ENCODE measurements around the gene ADPRS.
A peak's percentile ranks its signal among the peaks of the same experiment; 100 is the strongest.

The ADPRS gene

DNA sequence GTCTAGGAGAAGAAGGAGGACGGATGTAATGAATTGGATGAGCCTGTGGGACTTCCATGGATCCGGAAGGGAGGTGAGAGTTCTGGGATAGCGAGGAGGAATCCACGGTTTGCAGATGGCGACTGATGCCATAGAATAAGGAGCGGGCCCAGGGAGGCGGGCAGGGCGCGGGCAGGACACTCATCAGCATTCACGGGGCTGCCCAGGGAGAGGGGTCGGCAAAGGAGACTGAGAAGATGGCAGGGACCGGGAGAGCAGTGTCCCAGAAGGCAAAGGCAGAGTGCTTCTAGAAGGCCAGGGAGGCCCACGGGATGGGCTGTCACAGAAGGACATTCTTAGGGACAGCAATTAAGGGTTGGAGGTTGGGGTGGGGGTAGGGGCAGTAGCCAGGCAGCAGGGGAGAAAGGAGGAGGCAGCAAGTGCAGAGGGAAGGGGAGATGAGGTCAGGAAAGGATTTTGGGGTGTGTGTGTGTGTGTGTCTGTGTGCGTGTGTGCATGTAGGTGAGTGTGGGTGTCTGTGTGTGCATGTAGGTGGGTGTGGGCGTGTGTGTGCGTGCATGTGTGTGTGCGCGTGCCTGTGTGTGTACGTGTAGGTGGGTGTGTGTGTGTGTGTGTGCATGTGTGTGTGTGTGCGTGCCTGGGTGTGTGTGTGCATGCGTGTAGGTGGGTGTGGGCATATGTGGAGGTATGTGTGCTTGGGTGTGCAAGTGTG is 37.5 kb downstream of the ADPRS start (continued):
- TF ChIP-seq, protein P1, sequence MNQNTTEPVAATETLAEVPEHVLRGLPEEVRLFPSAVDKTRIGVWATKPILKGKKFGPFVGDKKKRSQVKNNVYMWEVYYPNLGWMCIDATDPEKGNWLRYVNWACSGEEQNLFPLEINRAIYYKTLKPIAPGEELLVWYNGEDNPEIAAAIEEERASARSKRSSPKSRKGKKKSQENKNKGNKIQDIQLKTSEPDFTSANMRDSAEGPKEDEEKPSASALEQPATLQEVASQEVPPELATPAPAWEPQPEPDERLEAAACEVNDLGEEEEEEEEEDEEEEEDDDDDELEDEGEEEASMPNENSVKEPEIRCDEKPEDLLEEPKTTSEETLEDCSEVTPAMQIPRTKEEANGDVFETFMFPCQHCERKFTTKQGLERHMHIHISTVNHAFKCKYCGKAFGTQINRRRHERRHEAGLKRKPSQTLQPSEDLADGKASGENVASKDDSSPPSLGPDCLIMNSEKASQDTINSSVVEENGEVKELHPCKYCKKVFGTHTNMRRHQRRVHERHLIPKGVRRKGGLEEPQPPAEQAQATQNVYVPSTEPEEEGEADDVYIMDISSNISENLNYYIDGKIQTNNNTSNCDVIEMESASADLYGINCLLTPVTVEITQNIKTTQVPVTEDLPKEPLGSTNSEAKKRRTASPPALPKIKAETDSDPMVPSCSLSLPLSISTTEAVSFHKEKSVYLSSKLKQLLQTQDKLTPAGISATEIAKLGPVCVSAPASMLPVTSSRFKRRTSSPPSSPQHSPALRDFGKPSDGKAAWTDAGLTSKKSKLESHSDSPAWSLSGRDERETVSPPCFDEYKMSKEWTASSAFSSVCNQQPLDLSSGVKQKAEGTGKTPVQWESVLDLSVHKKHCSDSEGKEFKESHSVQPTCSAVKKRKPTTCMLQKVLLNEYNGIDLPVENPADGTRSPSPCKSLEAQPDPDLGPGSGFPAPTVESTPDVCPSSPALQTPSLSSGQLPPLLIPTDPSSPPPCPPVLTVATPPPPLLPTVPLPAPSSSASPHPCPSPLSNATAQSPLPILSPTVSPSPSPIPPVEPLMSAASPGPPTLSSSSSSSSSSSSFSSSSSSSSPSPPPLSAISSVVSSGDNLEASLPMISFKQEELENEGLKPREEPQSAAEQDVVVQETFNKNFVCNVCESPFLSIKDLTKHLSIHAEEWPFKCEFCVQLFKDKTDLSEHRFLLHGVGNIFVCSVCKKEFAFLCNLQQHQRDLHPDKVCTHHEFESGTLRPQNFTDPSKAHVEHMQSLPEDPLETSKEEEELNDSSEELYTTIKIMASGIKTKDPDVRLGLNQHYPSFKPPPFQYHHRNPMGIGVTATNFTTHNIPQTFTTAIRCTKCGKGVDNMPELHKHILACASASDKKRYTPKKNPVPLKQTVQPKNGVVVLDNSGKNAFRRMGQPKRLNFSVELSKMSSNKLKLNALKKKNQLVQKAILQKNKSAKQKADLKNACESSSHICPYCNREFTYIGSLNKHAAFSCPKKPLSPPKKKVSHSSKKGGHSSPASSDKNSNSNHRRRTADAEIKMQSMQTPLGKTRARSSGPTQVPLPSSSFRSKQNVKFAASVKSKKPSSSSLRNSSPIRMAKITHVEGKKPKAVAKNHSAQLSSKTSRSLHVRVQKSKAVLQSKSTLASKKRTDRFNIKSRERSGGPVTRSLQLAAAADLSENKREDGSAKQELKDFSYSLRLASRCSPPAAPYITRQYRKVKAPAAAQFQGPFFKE (tag by site-specific recombination; IDR thresholded peaks at IDR 0.05; ENCODE audit: borderline replicate concordance), result no peak
- TF ChIP-seq ZNF398 (tag by site-specific recombination; IDR thresholded peaks at IDR 0.05) (peak; percentile 39), ZNF701 (tag by site-specific recombination; IDR thresholded peaks at IDR 0.05) (no peak), ZNF157 (tag by site-specific recombination; IDR thresholded peaks at IDR 0.05) (peak; percentile 26; the same call in 1 of the 2 replicates), ZNF239 (tag by site-specific recombination; IDR thresholded peaks at IDR 0.05) (0 out of 2 replicates have a peak, but pooled peaks have one; percentile 56), ZNF16 (tag by site-specific recombination; IDR thresholded peaks at IDR 0.05; ENCODE audit: low read depth) (no peak), ZFHX2 (tag by site-specific recombination; conservative IDR thresholded peaks at IDR 0.05) (peak; percentile 100), ZBTB10 (tag by site-specific recombination; IDR thresholded peaks at IDR 0.05) (peak; percentile 85), ZNF138 (tag by site-specific recombination; IDR thresholded peaks at IDR 0.05; ENCODE audit: borderline replicate concordance) (no peak), ZNF394 (tag by site-specific recombination; IDR thresholded peaks at IDR 0.05; ENCODE audit: borderline replicate concordance) (no peak), SALL2 (tag by site-specific recombination; IDR thresholded peaks at IDR 0.05; ENCODE audit: borderline replicate concordance) (peak; percentile 79; the same call in 1 of the 2 replicates), KLF7 (tag by site-specific recombination; IDR thresholded peaks at IDR 0.05; ENCODE audit: borderline replicate concordance) (no peak), KLF9 (tag by site-specific recombination; IDR thresholded peaks at IDR 0.05; ENCODE audit: low read depth) (peak; percentile 66; the same call in 1 of the 2 replicates), MEIS1 (CRISPR knock-in tag; IDR thresholded peaks at IDR 0.05; ENCODE audit: borderline replicate concordance) (no peak), ZNF473 (tag by site-specific recombination; IDR thresholded peaks at IDR 0.05) (peak; percentile 68; the same call in 1 of the 2 replicates), ZBTB26 (tag by site-specific recombination; optimal IDR thresholded peaks at IDR 0.05) (peak; percentile 3), ZNF791 (tag by site-specific recombination; IDR thresholded peaks at IDR 0.05) (no peak), ZXDB (tag by site-specific recombination; IDR thresholded peaks at IDR 0.05) (no peak), ZNF266 (tag by site-specific recombination; IDR thresholded peaks at IDR 0.05; ENCODE audit: low read depth) (peak; percentile 33; the same call in 1 of the 2 replicates), YY2 (tag by site-specific recombination; IDR thresholded peaks at IDR 0.05) (peak; percentile 48), ZBTB48 (tag by site-specific recombination; IDR thresholded peaks at IDR 0.05) (peak; percentile 83)
- TF ChIP-seq, protein P2, sequence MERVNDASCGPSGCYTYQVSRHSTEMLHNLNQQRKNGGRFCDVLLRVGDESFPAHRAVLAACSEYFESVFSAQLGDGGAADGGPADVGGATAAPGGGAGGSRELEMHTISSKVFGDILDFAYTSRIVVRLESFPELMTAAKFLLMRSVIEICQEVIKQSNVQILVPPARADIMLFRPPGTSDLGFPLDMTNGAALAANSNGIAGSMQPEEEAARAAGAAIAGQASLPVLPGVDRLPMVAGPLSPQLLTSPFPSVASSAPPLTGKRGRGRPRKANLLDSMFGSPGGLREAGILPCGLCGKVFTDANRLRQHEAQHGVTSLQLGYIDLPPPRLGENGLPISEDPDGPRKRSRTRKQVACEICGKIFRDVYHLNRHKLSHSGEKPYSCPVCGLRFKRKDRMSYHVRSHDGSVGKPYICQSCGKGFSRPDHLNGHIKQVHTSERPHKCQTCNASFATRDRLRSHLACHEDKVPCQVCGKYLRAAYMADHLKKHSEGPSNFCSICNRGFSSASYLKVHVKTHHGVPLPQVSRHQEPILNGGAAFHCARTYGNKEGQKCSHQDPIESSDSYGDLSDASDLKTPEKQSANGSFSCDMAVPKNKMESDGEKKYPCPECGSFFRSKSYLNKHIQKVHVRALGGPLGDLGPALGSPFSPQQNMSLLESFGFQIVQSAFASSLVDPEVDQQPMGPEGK (tag by site-specific recombination; IDR thresholded peaks at IDR 0.05), result peak; percentile 32; the same call in 1 of the 2 replicates

Data from HEK293 (cell line).